Measurements from ENCODE around the gene SLC1A5. TPM values are rescaled to one million over a fixed set of nuclear protein-coding genes. Genes with fewer than 3 reads are reported as not detected.

SLC1A5 gene
- total RNA-seq, 6 experiments from 2014 or later = 1.8 to 8.0 (median 4.4) TPM

- no peaks in the 10 kb centered on the region for H3K9me3 ChIP-seq
- no peak for TF ChIP-seq POLR2A (IDR thresholded peaks at IDR 0.05)
- TF ChIP-seq CTCF (IDR thresholded peaks at IDR 0.05) = no peak
Observed at GRCh38 chr19:46730187-46730586, 58.2 kb downstream of the SLC1A5 start.

GRCh38 chr19:46729696-46730095 is 58.7 kb downstream of the SLC1A5 start:
- WGBS (ENCODE audit: insufficient coverage, low coverage, low lambda C conversion rate, missing lambda C conversion rate) = 77% methylated on average over 3 of the region's 7 CpGs
- Histone ChIP-seq H3K27me3 (no peaks in the 10 kb centered on the region), H3K9me3 (no peaks in the 10 kb centered on the region), H3K27ac (no peak overlapping the region), H3K36me3 (peaks cover 0 to 67% (median 25%) of the 10 kb centered on the region in 4 donors), H3K4me3 (no peak overlapping the region), H3K4me1 (peaks cover 0 to 13% (median 3%) of the 10 kb centered on the region in 4 donors)
- TF ChIP-seq POLR2A (IDR thresholded peaks at IDR 0.05) (no peak), CTCF (IDR thresholded peaks at IDR 0.05) (no peak)
- DNase-seq = no peak
- intact Hi-C loops (cut with DNase I) = no loop called here
- ATAC-seq = no peak

More at GRCh38 chr19:46730187-46730586, 58.2 kb downstream of the SLC1A5 start:
- peaks cover 0 to 65% (median 22%) of the 10 kb centered on the region in 4 donors for H3K36me3 ChIP-seq
- H3K4me3 ChIP-seq = no peak overlapping the region
- H3K27me3 ChIP-seq = no peaks in the 10 kb centered on the region
- intact Hi-C loops (cut with DNase I) = no loop called here
- H3K4me1 ChIP-seq = peaks cover 0 to 13% (median 3%) of the 10 kb centered on the region in 4 donors
- DNase-seq (no peak), ATAC-seq (no peak)
- 73% methylated on average over 2 of the region's 9 CpGs for WGBS (ENCODE audit: insufficient coverage, low coverage, low lambda C conversion rate, missing lambda C conversion rate)
- H3K27ac ChIP-seq = no peak overlapping the region

GRCh38 chr19:46728693-46729339 is 59.6 kb downstream of the SLC1A5 start:
- Histone ChIP-seq H3K9me3 (no peaks in the 10 kb centered on the region), H3K36me3 (peaks cover 0 to 73% (median 27%) of the 10 kb centered on the region in 4 donors), H3K27me3 (no peaks in the 10 kb centered on the region), H3K27ac (peak overlapping the region in 1 of 3 donors; percentile 47), H3K4me3 (no peak overlapping the region), H3K4me1 (peaks cover 0 to 5% (median 1%) of the 10 kb centered on the region in 4 donors)
- ATAC-seq (peak; percentile 65 to 75 (median 68)), DNase-seq (peak; percentile 76 to 83 (median 82))
- WGBS (ENCODE audit: insufficient coverage, low coverage, low lambda C conversion rate, missing lambda C conversion rate) = 25% methylated on average over 9 of the region's 20 CpGs
- intact Hi-C loops (cut with DNase I) = no loop called here
- peak; percentile 83 to 93 (median 92) for TF ChIP-seq CTCF (IDR thresholded peaks at IDR 0.05)
- no peak for TF ChIP-seq POLR2A (IDR thresholded peaks at IDR 0.05)

GRCh38 chr19:46728208-46728607 is 60.2 kb downstream of the SLC1A5 start:
- 60% methylated on average over 1 of the region's 14 CpGs for WGBS (ENCODE audit: insufficient coverage, low coverage, low lambda C conversion rate, missing lambda C conversion rate)
- peak overlapping the region in 2 of 3 donors; percentile 29 to 47 for H3K27ac ChIP-seq
- H3K9me3 ChIP-seq = no peaks in the 10 kb centered on the region
- peak; percentile 55 to 64 (median 59) for ATAC-seq
- intact Hi-C loops (cut with DNase I) = no loop called here
- no peaks in the 10 kb centered on the region for H3K27me3 ChIP-seq
- TF ChIP-seq POLR2A (IDR thresholded peaks at IDR 0.05) = no peak
- no peak for TF ChIP-seq CTCF (IDR thresholded peaks at IDR 0.05)
- H3K36me3 ChIP-seq = peaks cover 0 to 74% (median 30%) of the 10 kb centered on the region in 4 donors
- DNase-seq = peak in 2 of 3 donors; percentile 68 to 70
- peaks cover 0 to 3% (median 0%) of the 10 kb centered on the region in 4 donors for H3K4me1 ChIP-seq
- H3K4me3 ChIP-seq = no peak overlapping the region
